K562 (cell line): ENCODE measurements around the gene SPOCK2. TPM values are rescaled to one million over a fixed set of nuclear protein-coding genes. Genes with fewer than 3 reads are reported as not detected.

Experiments used
- ARID2 ChIP-seq: fragments of 450-650 bp; IDR thresholded peaks from 2 replicates; pipeline ENCODE4 v1.6.1; 2017; ENCODE audit warnings: antibody characterized with exemption, mild to moderate bottlenecking
- ATF3 ChIP-seq, 2 experiments: fragments of 450-650 bp in 1 of 2; sonication (generic) in 1 of 2; formaldehyde crosslinking in 1 of 2; IDR thresholded peaks in 1 of 2; conservative IDR thresholded peaks in 1 of 2; 2 replicates each; pipeline versions ENCODE4 v1.6.1 to v1.8.1; 2016 to 2023; ENCODE audit warnings: mild to moderate bottlenecking in 2 of 2, moderate library complexity in 2 of 2, inconsistent platforms in 1 of 2, missing genetic modification reagents in 1 of 2
- CBX1 ChIP-seq: sonication (generic); IDR thresholded peaks from 2 replicates; pipeline ENCODE4 v1.6.1; 2016; ENCODE audit warnings: antibody characterized with exemption, low read depth, mild to moderate bottlenecking
- CCNT2 ChIP-seq: IDR thresholded peaks from 2 replicates; pipeline ENCODE4 v1.6.1; 2011; ENCODE audit warnings: borderline replicate concordance, low read depth, mild to moderate bottlenecking, moderate library complexity, mixed read lengths, low read length; ENCODE audit not compliant: insufficient read length; ENCODE audit errors: extremely low read depth
- CEBPG ChIP-seq, 3 experiments: fragments of 200-800 bp in 1 of 3; sonication (Bioruptor generic) in 1 of 3; sonication (generic) in 1 of 3; formaldehyde crosslinking in 1 of 3; IDR thresholded peaks in 2 of 3; conservative IDR thresholded peaks in 1 of 3; 2 replicates each; pipeline versions ENCODE4 v1.6.1 to v1.8.0; 2016 to 2022; ENCODE audit warnings: missing compliant biosample characterization in 2 of 3, missing genetic modification characterization in 2 of 3, mild to moderate bottlenecking in 1 of 3, missing genetic modification reagents in 1 of 3
- ELK3 ChIP-seq: fragments of 450-650 bp; formaldehyde crosslinking; IDR thresholded peaks from 2 replicates; pipeline ENCODE4 v1.4.0; 2020; ENCODE audit warnings: mild to moderate bottlenecking
- HCFC1 ChIP-seq: IDR thresholded peaks from 2 replicates; pipeline ENCODE4 v1.6.1; 2012; ENCODE audit warnings: low read depth, low read length, improper control_type of control experiment
- HIVEP1 ChIP-seq: fragments of 250-450 bp; sonication (Bioruptor Pico); IDR thresholded peaks from 2 replicates; pipeline ENCODE4 v1.4.0; 2020; ENCODE audit warnings: mild to moderate bottlenecking
- HMBOX1 ChIP-seq: sonication (generic); IDR thresholded peaks from 2 replicates; pipeline ENCODE4 v1.6.1; 2016
- MBD1 ChIP-seq: fragments of 250-450 bp; sonication (Bioruptor Pico); IDR thresholded peaks from 2 replicates; pipeline ENCODE4 v1.8.0; 2022; ENCODE audit warnings: inconsistent platforms
- MTF1 ChIP-seq: fragments of 250-450 bp; sonication (Bioruptor Pico); IDR thresholded peaks from 2 replicates; pipeline ENCODE4 v1.9.0; 2021; ENCODE audit warnings: moderate library complexity, mild to moderate bottlenecking, inconsistent platforms, borderline replicate concordance
- RBM14 ChIP-seq: fragments of 200-400 bp; formaldehyde crosslinking; IDR thresholded peaks from 2 replicates; pipeline ENCODE4 v1.6.1; 2018; ENCODE audit warnings: low read depth, mild to moderate bottlenecking, low read length, moderate library complexity, borderline replicate concordance; ENCODE audit not compliant: insufficient read depth
- RBM15 ChIP-seq: fragments of 200-400 bp; formaldehyde crosslinking; IDR thresholded peaks from 2 replicates; pipeline ENCODE4 v1.6.1; 2018; ENCODE audit warnings: mild to moderate bottlenecking, low read length, moderate library complexity; ENCODE audit not compliant: insufficient read depth
- SREBF2 ChIP-seq: sonication (generic); formaldehyde crosslinking; IDR thresholded peaks from 2 replicates; pipeline ENCODE4 v1.4.0; 2020; ENCODE audit warnings: mild to moderate bottlenecking, missing genetic modification reagents
- TEAD4 ChIP-seq, 2 experiments: sonication (generic) in 1 of 2; formaldehyde crosslinking in 1 of 2; IDR thresholded peaks; 2 replicates each; pipeline versions ENCODE4 v1.6.1 to v1.8.0; 2012 to 2022; ENCODE audit warnings: borderline replicate concordance in 1 of 2, inconsistent platforms in 1 of 2, low read length in 1 of 2, mild to moderate bottlenecking in 1 of 2, missing genetic modification reagents in 1 of 2
- TOE1 ChIP-seq, 2 experiments: fragments of 450-650 bp in 1 of 2; sonication (generic) in 1 of 2; formaldehyde crosslinking in 1 of 2; IDR thresholded peaks; 2 replicates each; pipeline versions ENCODE4 v1.7.1 to v1.8.0; 2016 to 2022; ENCODE audit warnings: borderline replicate concordance in 2 of 2, mild to moderate bottlenecking in 2 of 2, antibody characterized with exemption in 1 of 2, inconsistent platforms in 1 of 2, low read depth in 1 of 2, missing genetic modification reagents in 1 of 2, moderate library complexity in 1 of 2
- USF1 ChIP-seq: sonication (generic); formaldehyde crosslinking; IDR thresholded peaks from 2 replicates; pipeline ENCODE4 v1.9.0; 2022; ENCODE audit warnings: mild to moderate bottlenecking, missing genetic modification reagents
- ZNF384 ChIP-seq: IDR thresholded peaks from 2 replicates; pipeline ENCODE4 v1.6.1; 2012; ENCODE audit warnings: low read depth, low read length, improper control_type of control experiment
- polyA plus RNA-seq, 8 experiments: library from polyadenylated mRNA; depleted of rRNA in 4 of 8; stranded (reverse) in 5 of 8; unstranded in 3 of 8; fragments of >200 nt; fragmentation: Nextera tagmentation in 2 of 8; fragmentation: Illumina TruSeq in 1 of 8; extraction: Ambion mirVana in 2 of 8; extraction: Trizol in 1 of 8; gene quantifications; 2 replicates each; pipeline versions ENCODE4 v1.2.1 to v1.2.3, GENCODE V29; 2011 to 2014; ENCODE audit warnings: inconsistent platforms in 1 of 8, missing spikeins in 1 of 8
- total RNA-seq, 7 experiments: library from RNA; depleted of rRNA in 6 of 7; stranded (reverse); fragments of >200 nt in 6 of 7; fragmentation: Illumina TruSeq in 2 of 7; extraction: Trizol in 2 of 7; gene quantifications; 2 replicates each; pipeline versions ENCODE4 v1.2.1 to v1.2.3, GENCODE V29; 2011 to 2021; ENCODE audit warnings: low replicate concordance in 1 of 7

SPOCK2 gene
- total and polyA plus RNA-seq, 9 of the 15 experiments (the other 6 are each of a cell fraction or from before 2014, with no cell fraction given): 0.04 to 0.86 (median 0.11) TPM; not detected in 2

- TF ChIP-seq ATF3 (IDR thresholded peaks at IDR 0.05) (peak; percentile 79), ATF3 (CRISPR knock-in tag; conservative IDR thresholded peaks at IDR 0.05) (peak; percentile 60; the same call in 1 of the 2 replicates), ZNF384 (peak; percentile 60), TEAD4 (IDR thresholded peaks at IDR 0.05; ENCODE audit: low read length) (peak; percentile 44), TEAD4 (CRISPR knock-in tag; IDR thresholded peaks at IDR 0.05; ENCODE audit: borderline replicate concordance) (no peak), HMBOX1 (peak; percentile 53; the same call in 1 of the 2 replicates), ARID2 (peak; percentile 97), ELK3 (no peak), MBD1 (CRISPR knock-in tag) (no peak), HIVEP1 (peak; percentile 25; the same call in 1 of the 2 replicates), TOE1 (IDR thresholded peaks at IDR 0.05; ENCODE audit: borderline replicate concordance) (peak; percentile 52; the same call in 1 of the 2 replicates), TOE1 (CRISPR knock-in tag; IDR thresholded peaks at IDR 0.05; ENCODE audit: borderline replicate concordance, low read depth) (0 out of 2 replicates have a peak, but pooled peaks have one; percentile 73), MTF1 (CRISPR knock-in tag) (no peak), HCFC1 (peak; percentile 47; the same call in 1 of the 2 replicates), RBM14 (no peak), CBX1 (peak; percentile 57; the same call in 1 of the 2 replicates), CCNT2 (no peak), SREBF2 (no peak), USF1 (CRISPR knock-in tag) (no peak), RBM15 (no peak), CEBPG (CRISPR knock-in tag; IDR thresholded peaks at IDR 0.05) (peak; percentile 97), CEBPG (tag; conservative IDR thresholded peaks at IDR 0.05 in 1 of 2, IDR thresholded peaks at IDR 0.05 in 1 of 2) (peak; percentile 94 to 95)
Observed at GRCh38 chr10:72048450-72049124, 39.8 kb downstream of the SPOCK2 start (continued).
